B cell (primary cell): ENCODE measurements around the gene SGCG. TPM values are rescaled to one million over a fixed set of nuclear protein-coding genes. Genes with fewer than 3 reads are reported as not detected.

Experiments used
- ATAC-seq: fragments of 200-7000 bp; cut with Tn5 transposase; one replicate; pipeline ENCODE4 v1.10.0; 2021; ENCODE audit warnings: low read depth, mild to moderate bottlenecking, moderate number of reproducible peaks, moderate library complexity
- CTCF ChIA-PET: fragments of 350-600 bp; sonication (Branson Sonifier 250); formaldehyde crosslinking; loops from one replicate; lab custom pipeline; 2021; ENCODE audit warnings: antibody characterized with exemption, inconsistent platforms; lab: Charles Lee
- POLR2A ChIA-PET: fragments of 350-600 bp; sonication (Branson Sonifier 250); formaldehyde crosslinking; loops from one replicate; lab custom pipeline; 2021; ENCODE audit warnings: antibody characterized with exemption; lab: Charles Lee
- DNase-seq: peaks from one replicate; pipeline ENCODE4 v3.0.0; 2013
- H2AFZ ChIP-seq: 2 replicates; pipeline ENCODE4 v1.6.1; 2012; ENCODE audit warnings: mild to moderate bottlenecking, low read depth, low read length; ENCODE audit not compliant: insufficient read depth, poor library complexity, severe bottlenecking
- H3K27ac ChIP-seq, 2 donors: 1 replicate in 1 of 2; 2 replicates in 1 of 2; pipeline ENCODE4 v1.5.1; 2012 to 2013; ENCODE audit warnings: low read length in 2 of 2, mild to moderate bottlenecking in 2 of 2, moderate library complexity in 1 of 2
- H3K27me3 ChIP-seq, 4 experiments: fragments of 200-600 bp in 1 of 4; sonication (generic) in 1 of 4; replicated peaks in 1 of 4; 1 replicate in 2 of 4; 2 replicates in 2 of 4; pipeline versions ENCODE4 v1.6.1 to v1.7.0; 2013 to 2016; ENCODE audit warnings: low read length in 3 of 4, mild to moderate bottlenecking in 2 of 4, mixed read lengths in 1 of 4, moderate library complexity in 1 of 4; ENCODE audit not compliant: insufficient read depth in 4 of 4, control insufficient read depth in 3 of 4; ENCODE audit errors: control extremely low read depth in 1 of 4
- H3K36me3 ChIP-seq, 2 experiments: replicated peaks in 1 of 2; 1 replicate in 1 of 2; 2 replicates in 1 of 2; pipeline versions ENCODE4 v1.6.1 to v1.7.1; 2013; ENCODE audit warnings: low read length in 1 of 2; ENCODE audit not compliant: insufficient read depth in 2 of 2, control insufficient read depth in 1 of 2; ENCODE audit errors: control extremely low read depth in 1 of 2, extremely low read depth in 1 of 2
- H3K4me1 ChIP-seq, 2 donors: fragments of 200-600 bp in 1 of 2; sonication (generic) in 1 of 2; 1 replicate in 1 of 2; 2 replicates in 1 of 2; pipeline versions ENCODE4 v1.5.1 to v1.6.1; 2013 to 2017; ENCODE audit warnings: low read length in 2 of 2; ENCODE audit not compliant: control insufficient read depth in 2 of 2, insufficient read depth in 2 of 2
- H3K4me2 ChIP-seq: replicated peaks from 2 replicates; pipeline ENCODE3; 2012; ENCODE audit warnings: mild to moderate bottlenecking, low read depth, low read length; ENCODE audit not compliant: poor library complexity, severe bottlenecking
- H3K4me3 ChIP-seq, 5 experiments: fragments of 200-600 bp in 1 of 5; sonication (generic) in 1 of 5; 1 replicate in 3 of 5; 2 replicates in 2 of 5; pipeline versions ENCODE4 v1.5.1 to v1.7.0; 2011 to 2016; ENCODE audit warnings: low read length in 4 of 5, mild to moderate bottlenecking in 4 of 5, low read depth in 2 of 5, control low read depth in 1 of 5, moderate library complexity in 1 of 5; ENCODE audit not compliant: insufficient read depth in 1 of 5; ENCODE audit errors: control extremely low read depth in 1 of 5, extremely low read depth in 1 of 5
- H3K79me2 ChIP-seq: fragments of 200-600 bp; sonication (generic); one replicate; pipeline ENCODE4 v1.6.0; 2016; ENCODE audit warnings: low read length; ENCODE audit not compliant: control insufficient read depth, insufficient read depth
- H3K9ac ChIP-seq: fragments of 200-600 bp; sonication (generic); 2 replicates; pipeline ENCODE4 v1.6.1; 2017; ENCODE audit warnings: mild to moderate bottlenecking, low read length, moderate library complexity
- H3K9me3 ChIP-seq, 3 donors: one replicate each; pipeline versions ENCODE4 v1.6.1 to v1.7.1; 2013; ENCODE audit warnings: low read length in 2 of 3; ENCODE audit not compliant: control insufficient read depth in 2 of 3, insufficient read depth in 1 of 3; ENCODE audit errors: control extremely low read depth in 1 of 3
- H4K20me1 ChIP-seq: 2 replicates; pipeline ENCODE4 v1.6.0; 2012; ENCODE audit warnings: mild to moderate bottlenecking, low read length; ENCODE audit not compliant: insufficient read depth, control insufficient read depth, poor library complexity, severe bottlenecking
- H3K27ac Mint-ChIP-seq: one replicate; pipeline ENCODE4 v1.8.0; 2021; ENCODE audit warnings: mixed read lengths
- H3K27me3 Mint-ChIP-seq: one replicate; pipeline ENCODE4 v1.8.0; 2021; ENCODE audit warnings: mixed read lengths
- H3K4me1 Mint-ChIP-seq: one replicate; pipeline ENCODE4 v1.8.0; 2021; ENCODE audit warnings: mixed read lengths
- H3K4me3 Mint-ChIP-seq: one replicate; pipeline ENCODE4 v1.8.0; 2021; ENCODE audit warnings: mixed read lengths
- H3K9me3 Mint-ChIP-seq: one replicate; pipeline ENCODE4 v1.8.0; 2022; ENCODE audit warnings: mixed read lengths; ENCODE audit not compliant: insufficient read depth
- CTCF ChIP-seq: fragments of 200-600 bp; IDR thresholded peaks from one replicate; pipeline ENCODE4 v1.8.0; 2022; ENCODE audit warnings: antibody characterized with exemption, mild to moderate bottlenecking
- EZH2 ChIP-seq: IDR thresholded peaks from 2 replicates; pipeline ENCODE4 v1.6.1; 2012; ENCODE audit warnings: borderline replicate concordance, low read depth, mild to moderate bottlenecking, moderate library complexity, low read length; ENCODE audit not compliant: insufficient read depth, poor library complexity, severe bottlenecking
- WGBS: methylation state at CpG from one replicate; pipeline ENCODE4 v1.1.5; 2013; ENCODE audit warnings: missing lambda C conversion rate; ENCODE audit not compliant: insufficient coverage; 5-methylcytosine and 5-hydroxymethylcytosine counted together
- intact Hi-C: fragments of 100-400 bp; cut with micrococcal nuclease; formaldehyde crosslinking; loops from one replicate; pipeline ENCODE4 v1.10.0; 2022
- polyA plus RNA-seq: library from polyadenylated mRNA; depleted of rRNA; stranded (reverse); fragments of >200 nt; gene quantifications from 2 replicates; pipeline ENCODE4 v1.2.3, GENCODE V29; 2012
- total RNA-seq, 2 donors: library from RNA; stranded (reverse); fragments of 120-200 nt in 1 of 2; gene quantifications; 1 replicate in 1 of 2; 2 replicates in 1 of 2; pipeline versions ENCODE4 v1.2.3 to v1.2.4, GENCODE V29; 2013 to 2022

The SGCG gene
- total and polyA plus RNA-seq, 2 donors (not counting 1 experiment from before 2014, with no cell fraction given), result not detected

GRCh38 chr13:23157781-23158180 is 23.0 kb upstream of the SGCG start:
- Mint-ChIP-seq H3K4me1 (peaks cover 1% of the 10 kb centered on the region), H3K27me3 (peaks cover 30% of the 10 kb centered on the region), H3K27ac (no peak overlapping the region), H3K9me3 (peaks cover 3% of the 10 kb centered on the region), H3K4me3 (no peak overlapping the region)
- CTCF ChIA-PET, result no interaction called here
- Histone ChIP-seq H3K27ac (no peak overlapping the region), H3K36me3 (no peaks in the 10 kb centered on the region), H3K9ac (no peak overlapping the region), H3K4me3 (no peak overlapping the region), H3K79me2 (no peaks in the 10 kb centered on the region), H3K4me2 (no peak overlapping the region), H3K27me3 (peaks cover 0 to 15% (median 3%) of the 10 kb centered on the region in 4 experiments), H4K20me1 (no peaks in the 10 kb centered on the region), H3K4me1 (no peaks in the 10 kb centered on the region), H2AFZ (no peak overlapping the region), H3K9me3 (peaks cover 0 to 5% (median 0%) of the 10 kb centered on the region in 3 donors)
- intact Hi-C loops, result no loop called here
- DNase-seq, result no peak
- POLR2A ChIA-PET, result no interaction called here
- 100% methylated on average over 2 of the region's 7 CpGs for WGBS
- TF ChIP-seq EZH2, result no peak
- no peak for TF ChIP-seq CTCF
- no peak for ATAC-seq

- Histone ChIP-seq H3K4me1 (no peaks in the 10 kb centered on the region), H2AFZ (no peak overlapping the region), H3K27me3 (peaks cover 0 to 15% (median 3%) of the 10 kb centered on the region in 4 experiments), H3K4me3 (no peak overlapping the region), H3K4me2 (no peak overlapping the region), H3K9ac (no peak overlapping the region), H3K36me3 (no peaks in the 10 kb centered on the region), H4K20me1 (no peaks in the 10 kb centered on the region), H3K9me3 (peaks cover 0 to 5% (median 0%) of the 10 kb centered on the region in 3 donors), H3K27ac (no peak overlapping the region), H3K79me2 (no peaks in the 10 kb centered on the region)
- CTCF ChIA-PET, result no interaction called here
- POLR2A ChIA-PET, result no interaction called here
- H3K9me3 Mint-ChIP-seq, result peaks cover 3% of the 10 kb centered on the region
- WGBS, result 12% methylated on average over 21 of the region's 25 CpGs
- H3K27me3 Mint-ChIP-seq, result peaks cover 25% of the 10 kb centered on the region
- H3K4me1 Mint-ChIP-seq, result peaks cover 1% of the 10 kb centered on the region
- H3K27ac Mint-ChIP-seq, result no peak overlapping the region
- DNase-seq, result no peak
- no peak overlapping the region for H3K4me3 Mint-ChIP-seq
- no peak for ATAC-seq
- peak; percentile 39 for TF ChIP-seq CTCF
- TF ChIP-seq EZH2, result no peak
- intact Hi-C loops, result no loop called here
Measured at GRCh38 chr13:23159205-23159759, 21.5 kb upstream of the SGCG start.
